Measurements from ENCODE around the gene POU2AF3.

GRCh38 chr11:111303461-111303860 lies 5.1 kb downstream of the POU2AF3 start:
- TF ChIP-seq CTCF (IDR thresholded peaks at IDR 0.05), result no peak
- TF ChIP-seq EZH2phosphoT487 (IDR thresholded peaks at IDR 0.05), result no peak
- TF ChIP-seq EZH2 (IDR thresholded peaks at IDR 0.05), result no peak

Measured in neural progenitor cell (in vitro differentiated cells).